ENCODE data around the gene TAS2R1.

- no peak for TF ChIP-seq USF1 (IDR thresholded peaks at IDR 0.05)
- TF ChIP-seq RAD21 (IDR thresholded peaks at IDR 0.05; ENCODE audit: low read depth) = no peak
- TF ChIP-seq CREB1 (IDR thresholded peaks at IDR 0.05; ENCODE audit: low read depth) = no peak
- TF ChIP-seq EP300 (IDR thresholded peaks at IDR 0.05; ENCODE audit: borderline replicate concordance) = no peak
- no peak for TF ChIP-seq REST (IDR thresholded peaks at IDR 0.05; ENCODE audit: low read depth)
- no peak for TF ChIP-seq YY1 (IDR thresholded peaks at IDR 0.05; ENCODE audit: low read depth)
- TF ChIP-seq FOXM1 (IDR thresholded peaks at IDR 0.05; ENCODE audit: borderline replicate concordance, low read depth) = no peak
Observed at GRCh38 chr5:9654886-9655285, 24.7 kb upstream of the TAS2R1 start.
